GM21515 (cell line): ENCODE results near the gene NRXN2.
"Not testable (repeated sequence)": the region's sequence is repeated elsewhere in the genome, so short reads cannot be mapped to it uniquely, and the experiment has no call there.

Source experiments
- ATAC-seq: cut with Tn5 transposase; IDR thresholded peaks from one replicate; pipeline ENCODE4 v1.9.1; 2021; ENCODE audit not compliant: unreplicated experiment

NRXN2 gene

DNA sequence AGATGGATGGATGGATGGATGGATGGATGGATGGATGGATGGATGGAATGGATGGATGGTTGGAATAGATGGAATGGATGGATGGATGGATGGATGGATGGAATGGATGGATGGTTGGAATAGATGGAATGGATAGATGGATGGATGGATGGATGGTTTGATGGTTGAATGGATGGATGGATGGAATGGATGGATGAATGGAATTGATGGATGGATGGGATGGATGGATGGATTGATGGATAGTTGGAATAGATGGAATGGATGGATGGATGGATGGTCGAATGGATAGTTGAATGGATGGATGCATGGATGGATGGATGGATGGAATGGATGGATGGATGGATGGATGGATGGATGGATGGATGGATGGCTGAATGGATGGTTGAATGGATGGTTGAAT is 127.1 kb downstream of the NRXN2 start:
- ATAC-seq: not testable (repeated sequence)

GRCh38 chr11:64594159-64594939 is 128.6 kb downstream of the NRXN2 start:
- no peak for ATAC-seq

DNA sequence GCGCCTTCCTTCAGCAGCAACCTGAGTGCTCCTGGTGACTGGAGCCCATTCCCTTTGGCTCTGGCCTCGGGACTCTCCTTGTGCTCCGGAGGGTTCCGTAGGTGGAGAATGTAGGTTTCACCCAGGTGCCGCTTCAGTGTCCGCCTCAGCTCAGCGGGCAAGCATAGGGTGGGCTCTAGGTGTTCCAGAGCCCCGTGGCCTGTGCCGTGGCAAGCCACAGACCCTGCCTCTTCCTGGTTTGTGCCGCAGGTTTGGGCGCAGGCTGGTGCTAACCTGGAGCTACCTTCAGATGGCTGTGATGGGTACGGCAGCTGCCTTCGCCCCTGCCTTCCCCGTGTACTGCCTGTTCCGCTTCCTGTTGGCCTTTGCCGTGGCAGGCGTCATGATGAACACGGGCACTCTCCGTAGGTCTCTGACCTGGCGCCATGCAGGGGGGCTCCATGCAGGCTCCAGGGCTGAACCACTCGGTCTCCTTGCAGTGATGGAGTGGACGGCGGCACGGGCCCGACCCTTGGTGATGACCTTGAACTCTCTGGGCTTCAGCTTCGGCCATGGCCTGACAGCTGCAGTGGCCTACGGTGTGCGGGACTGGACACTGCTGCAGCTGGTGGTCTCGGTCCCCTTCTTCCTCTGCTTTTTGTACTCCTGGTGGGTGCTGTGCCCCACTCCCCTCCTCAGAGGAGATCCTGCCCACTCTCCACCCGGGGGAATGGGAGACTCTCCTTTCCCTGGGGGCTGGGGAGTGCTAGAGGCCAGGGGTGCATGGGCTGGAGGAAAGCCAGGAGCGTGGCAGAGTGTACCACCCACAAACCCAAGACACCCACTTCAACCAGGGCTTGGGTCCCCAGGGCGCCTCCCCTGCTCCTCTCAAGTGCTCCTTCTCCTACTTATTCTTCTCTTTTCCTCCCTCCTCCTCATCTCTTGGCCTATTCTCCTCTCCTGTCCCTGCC is 129.6 kb downstream of the NRXN2 start:
- no peak for ATAC-seq

DNA sequence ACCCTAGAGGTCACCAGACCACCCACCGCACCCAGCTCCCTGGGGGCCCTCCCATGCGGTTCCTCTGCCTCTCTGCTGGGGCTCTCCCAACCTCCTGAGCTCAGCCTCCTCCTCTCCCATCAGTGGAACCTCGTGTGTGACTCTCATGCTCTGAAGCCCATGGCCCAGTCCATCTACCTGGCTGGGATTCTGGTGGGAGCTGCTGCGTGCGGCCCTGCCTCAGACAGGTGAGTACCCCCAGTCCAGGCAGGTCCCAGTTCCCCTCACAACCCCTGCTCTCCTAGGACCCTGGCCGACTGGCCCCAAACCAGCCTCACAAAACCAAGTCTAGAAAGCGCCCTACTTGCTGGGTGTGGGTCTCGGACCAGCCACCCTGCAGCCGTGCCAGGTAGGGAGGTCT is 130.3 kb downstream of the NRXN2 start:
- no peak for ATAC-seq

- ATAC-seq: no peak
These were observed 130.8 kb downstream of the NRXN2 start for GRCh38 chr11:64592234-64592615.

- ATAC-seq: no peak
These were observed 131.5 kb downstream of the NRXN2 start for GRCh38 chr11:64591257-64592233.

GRCh38 chr11:64590763-64591221 is 132.2 kb downstream of the NRXN2 start, which contains the start of gene SLC22A12:
TSS of gene SLC22A12 (plus strand) at chr11:64591220. CDS start at chr11:64591557, 337 bp downstream.
- ATAC-seq: no peak

DNA sequence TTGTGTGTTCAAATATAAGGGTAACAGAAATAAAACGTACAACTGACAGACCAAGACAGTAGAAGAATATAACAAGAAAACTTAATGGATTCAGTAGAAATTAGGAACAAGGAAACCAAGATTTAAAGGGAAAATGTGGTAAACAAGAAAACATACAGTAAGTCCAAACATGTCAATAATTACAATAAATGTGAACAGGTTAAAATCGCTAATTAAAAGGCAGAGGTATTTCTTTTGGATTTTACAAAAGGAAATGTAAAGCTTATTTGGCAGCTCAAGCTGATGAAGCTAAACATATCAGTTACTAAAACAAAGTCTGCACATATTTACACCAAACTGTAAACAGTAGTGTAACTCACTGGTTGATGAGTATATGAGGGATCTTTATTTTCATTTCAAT is 134.3 kb downstream of the NRXN2 start:
- no peak for ATAC-seq

DNA sequence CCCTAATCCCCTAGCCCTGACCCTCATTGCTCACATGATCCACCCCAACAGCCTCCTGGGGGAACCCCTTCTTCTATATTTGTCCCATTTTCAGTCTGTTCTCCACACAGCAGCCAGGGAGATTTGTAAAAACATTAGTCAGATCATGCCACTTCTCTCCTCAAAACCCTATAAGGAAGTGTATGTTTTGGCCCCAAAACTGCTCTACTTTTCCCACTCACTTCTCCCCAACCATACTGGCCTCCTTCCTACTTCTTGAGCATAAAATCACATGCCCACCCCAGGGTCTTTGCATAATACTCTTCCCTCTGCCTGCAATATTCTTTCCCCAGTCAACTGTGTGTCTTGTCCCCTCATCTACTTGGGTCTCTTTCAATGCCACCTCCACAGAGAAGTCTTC is 136.6 kb downstream of the NRXN2 start:
- ATAC-seq: no peak

GRCh38 chr11:64585150-64585549 is 137.8 kb downstream of the NRXN2 start:
- no peak for ATAC-seq

DNA sequence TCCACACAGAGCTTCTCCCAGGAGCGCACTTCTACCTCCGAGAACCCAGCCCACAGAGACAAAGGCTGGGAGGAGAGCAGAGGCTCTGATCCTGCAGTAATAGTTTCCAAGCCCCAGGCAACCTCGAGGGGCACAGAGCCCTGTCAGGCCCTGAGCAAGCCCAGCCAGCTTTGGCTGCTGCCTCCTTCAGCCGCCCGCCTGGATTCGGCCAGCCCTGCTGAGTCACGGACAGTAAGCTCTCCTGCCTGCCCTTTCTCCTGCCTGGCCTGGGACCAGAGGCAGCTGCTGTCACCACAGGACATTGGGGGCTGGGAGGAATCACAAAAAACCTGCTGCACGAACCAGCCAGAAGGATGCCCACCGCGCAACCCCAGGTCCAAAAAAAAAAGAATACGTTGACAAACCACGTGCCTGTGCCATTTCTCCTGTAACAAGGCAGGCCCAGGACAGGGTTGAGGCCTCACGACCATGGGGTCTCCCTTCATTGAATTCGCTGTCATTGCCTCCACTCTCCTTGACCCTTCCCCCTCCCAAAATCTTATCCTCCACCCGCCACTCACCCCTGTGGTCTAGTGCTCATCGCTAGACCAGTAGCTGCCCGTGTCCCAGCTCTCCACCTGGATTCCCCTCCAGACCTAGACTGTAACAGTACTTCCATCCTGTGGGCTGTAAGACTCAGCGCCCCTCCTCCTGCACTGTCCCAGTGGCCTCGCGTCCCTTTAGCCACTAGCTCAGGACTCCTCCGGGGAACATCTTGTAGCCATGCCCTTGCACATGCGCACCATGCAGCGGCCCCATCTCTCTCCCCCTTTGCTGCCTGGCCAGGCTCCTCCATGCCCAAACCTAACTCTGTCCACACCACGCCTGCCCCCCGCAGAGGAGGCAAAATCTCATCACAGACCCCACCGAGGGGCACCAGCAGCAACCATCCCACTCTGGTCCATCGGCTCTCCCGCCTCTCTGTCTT is 139.4 kb downstream of the NRXN2 start:
- ATAC-seq: no peak

- ATAC-seq: no peak
These were observed 140.1 kb downstream of the NRXN2 start for GRCh38 chr11:64582885-64583284.

- no peak for ATAC-seq
These were observed 141.9 kb downstream of the NRXN2 start for GRCh38 chr11:64581057-64581523.

DNA sequence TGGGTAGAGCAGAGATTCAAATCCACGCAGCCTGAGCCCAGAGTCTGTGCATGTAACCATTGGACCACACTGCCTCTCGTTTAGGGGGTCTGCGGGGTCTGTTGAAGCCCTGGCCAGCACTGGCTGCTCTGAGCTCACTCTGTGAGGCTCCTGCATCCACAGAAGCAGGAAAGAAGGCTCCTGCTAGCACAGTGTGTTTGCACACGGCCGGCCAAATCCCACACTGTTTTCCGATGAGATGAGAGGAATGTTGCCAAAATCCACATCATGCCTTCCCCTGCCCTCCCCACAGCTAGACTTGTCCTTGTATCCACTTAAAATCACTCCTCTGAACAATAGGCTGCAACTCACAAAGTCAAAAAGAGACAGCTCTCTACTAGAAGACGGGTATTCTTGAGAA is 142.6 kb downstream of the NRXN2 start:
- no peak for ATAC-seq

- ATAC-seq: no peak
These were observed 145.8 kb downstream of the NRXN2 start for GRCh38 chr11:64577202-64577601.

DNA sequence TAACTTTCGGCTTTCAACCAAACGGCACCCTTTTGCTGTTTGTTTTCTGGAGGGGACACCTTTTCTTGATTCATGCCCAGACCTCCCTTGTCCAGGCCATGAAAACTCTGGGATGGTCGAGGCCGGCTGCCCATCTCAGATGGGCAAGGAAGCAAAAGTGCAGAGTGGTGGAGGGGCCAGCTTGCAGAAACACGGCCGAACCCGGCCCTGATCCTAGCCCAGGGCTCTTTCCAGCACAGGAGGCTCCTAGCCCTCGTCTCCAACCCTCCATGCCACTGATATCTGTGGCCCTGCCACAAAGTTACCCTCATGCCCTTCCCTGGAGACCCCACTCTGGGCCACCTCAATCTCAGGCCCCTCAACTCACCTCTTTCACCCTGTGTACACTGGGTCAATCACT is 150.9 kb downstream of the NRXN2 start:
- ATAC-seq: no peak

- no peak for ATAC-seq
These were observed 151.4 kb downstream of the NRXN2 start for GRCh38 chr11:64571410-64572091.

DNA sequence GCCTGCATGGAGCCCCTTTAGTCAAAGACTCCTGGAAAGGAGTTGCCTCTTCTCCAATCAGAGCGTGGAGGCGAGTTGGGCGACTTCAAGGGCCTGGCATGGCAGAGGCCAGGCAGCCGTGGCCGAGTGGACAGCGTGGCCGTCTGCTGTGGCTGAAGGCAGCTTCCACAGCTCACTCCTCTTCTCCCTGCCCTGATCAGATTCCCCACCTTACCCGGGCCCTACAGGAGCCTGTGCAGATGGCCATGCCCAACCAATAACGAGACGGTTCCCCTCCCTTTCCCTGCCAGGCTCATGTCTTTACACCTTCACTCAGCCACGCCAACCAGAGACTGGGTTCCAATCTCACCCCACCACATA is 152.0 kb downstream of the NRXN2 start:
- no peak for ATAC-seq

DNA sequence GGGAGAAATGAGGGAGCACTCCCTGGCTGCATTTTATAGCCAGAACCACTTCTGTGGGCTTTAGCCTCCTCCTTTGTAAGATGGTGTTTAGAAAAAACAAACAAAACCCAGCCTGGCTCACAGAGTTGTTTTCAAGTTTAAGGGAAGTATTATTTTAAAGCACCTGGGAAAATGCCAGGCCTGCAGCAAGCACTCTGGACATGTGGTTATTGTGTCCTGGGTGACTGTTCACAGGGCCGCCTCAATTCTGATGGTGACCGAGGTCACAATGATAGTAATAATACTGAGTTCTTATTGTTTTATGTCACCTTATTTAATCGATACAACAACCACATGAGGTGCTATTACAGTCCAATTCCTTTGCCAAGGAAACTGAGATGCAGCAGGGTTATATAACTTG is 152.7 kb downstream of the NRXN2 start:
- no peak for ATAC-seq
